ENCODE measurements around the gene CADM1.

GRCh38 chr11:115242982-115243381, 261.2 kb downstream of the CADM1 start:
- TF ChIP-seq CTCF (IDR thresholded peaks at IDR 0.05) (no peak), POLR2A (IDR thresholded peaks at IDR 0.05; ENCODE audit: low read depth) (no peak), EP300 (IDR thresholded peaks at IDR 0.05) (no peak)

Data from esophagus muscularis mucosa (tissue), 4 donors.